Endothelial cell (in vitro differentiated cells): Measurements from ENCODE around the gene ACSL3. TPM values are rescaled to one million over a fixed set of nuclear protein-coding genes. Genes with fewer than 3 reads are reported as not detected.

Source experiments
- DNase-seq: peaks from one replicate; pipeline ENCODE4 v3.0.0; 2021; ENCODE audit warnings: low spot score
- H3K27ac Mint-ChIP-seq: one replicate; pipeline ENCODE4 v1.8.0; 2021; ENCODE audit warnings: mixed read lengths, inconsistent platforms; ENCODE audit not compliant: unreplicated experiment
- H3K27me3 Mint-ChIP-seq: one replicate; pipeline ENCODE4 v1.8.0; 2021; ENCODE audit warnings: mild to moderate bottlenecking, moderate library complexity, mixed read lengths, inconsistent platforms; ENCODE audit not compliant: unreplicated experiment
- H3K36me3 Mint-ChIP-seq: one replicate; pipeline ENCODE4 v1.8.0; 2021; ENCODE audit warnings: mild to moderate bottlenecking, low read depth, mixed read lengths, inconsistent platforms; ENCODE audit not compliant: unreplicated experiment
- H3K4me1 Mint-ChIP-seq: one replicate; pipeline ENCODE4 v1.8.0; 2021; ENCODE audit warnings: mild to moderate bottlenecking, mixed read lengths, inconsistent platforms; ENCODE audit not compliant: unreplicated experiment
- H3K4me3 Mint-ChIP-seq: one replicate; pipeline ENCODE4 v1.8.0; 2021; ENCODE audit warnings: mild to moderate bottlenecking, mixed read lengths, inconsistent platforms; ENCODE audit not compliant: unreplicated experiment
- H3K9me3 Mint-ChIP-seq: one replicate; pipeline ENCODE4 v1.8.0; 2021; ENCODE audit warnings: mixed read lengths, inconsistent platforms; ENCODE audit not compliant: unreplicated experiment
- CTCF ChIP-seq: fragments of 200-600 bp; sonication (generic); IDR thresholded peaks from one replicate; pipeline ENCODE4 v1.5.0; 2021; ENCODE audit warnings: antibody characterized with exemption; ENCODE audit not compliant: unreplicated experiment
- total RNA-seq: library from RNA; stranded (reverse); fragmentation: NEBNext Ultra II Directional; extraction: Animal tissue kit (Norgen Biotek cat#: 25700); gene quantifications from one replicate; pipeline ENCODE4 v1.2.1, GENCODE V29; 2021; ENCODE audit not compliant: unreplicated experiment

Gene ACSL3
- total RNA-seq, 1 donor from 2014 or later, result 163 TPM

DNA sequence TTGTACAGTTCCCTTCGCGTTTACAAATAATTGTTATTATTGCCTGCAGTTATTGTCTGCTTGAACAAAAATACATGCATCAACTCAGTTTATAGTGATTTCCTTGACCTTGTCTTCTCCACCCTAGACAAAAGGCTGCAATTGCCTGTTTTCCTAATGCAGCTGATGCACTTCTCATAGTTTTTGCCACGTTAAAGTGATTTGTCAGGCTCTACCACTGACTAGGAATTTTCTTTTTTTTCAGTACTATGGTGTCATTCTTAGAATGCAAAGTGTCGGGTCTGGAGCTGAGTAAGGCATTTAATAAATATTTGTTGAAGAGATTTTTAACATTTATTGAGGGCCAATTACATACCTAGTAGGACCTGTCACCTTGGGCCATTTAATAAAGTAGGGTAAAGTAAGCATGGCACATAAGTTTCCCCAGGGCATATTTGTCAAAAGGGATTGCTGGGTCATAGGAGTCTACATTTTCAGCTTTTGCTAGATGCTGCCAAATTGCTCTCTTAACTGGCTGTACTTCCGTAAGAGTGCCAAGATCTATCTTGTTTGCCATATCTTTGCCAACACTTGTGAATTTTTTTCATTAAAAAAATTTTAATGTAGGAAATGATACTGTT, 24.1 kb downstream of the ACSL3 start:
- H3K27ac Mint-ChIP-seq, result no peak overlapping the region
- no peak for DNase-seq

GRCh38 chr2:222887124-222887523, 26.3 kb downstream of the ACSL3 start:
- no peak for TF ChIP-seq CTCF
- no peaks in the 10 kb centered on the region for H3K9me3 Mint-ChIP-seq
- H3K27ac Mint-ChIP-seq, result no peak overlapping the region
- H3K27me3 Mint-ChIP-seq, result peaks cover 5% of the 10 kb centered on the region
- DNase-seq, result no peak
- no peaks in the 10 kb centered on the region for H3K36me3 Mint-ChIP-seq
- peaks cover 58% of the 10 kb centered on the region for H3K4me1 Mint-ChIP-seq
- no peak overlapping the region for H3K4me3 Mint-ChIP-seq

More for the DNA sequence above, 24.1 kb downstream of the ACSL3 start:
- Mint-ChIP-seq H3K9me3 (no peaks in the 10 kb centered on the region), H3K4me1 (peaks cover 43% of the 10 kb centered on the region), H3K27me3 (peaks cover 5% of the 10 kb centered on the region), H3K4me3 (no peak overlapping the region), H3K36me3 (no peaks in the 10 kb centered on the region)
- TF ChIP-seq CTCF, result no peak

DNA sequence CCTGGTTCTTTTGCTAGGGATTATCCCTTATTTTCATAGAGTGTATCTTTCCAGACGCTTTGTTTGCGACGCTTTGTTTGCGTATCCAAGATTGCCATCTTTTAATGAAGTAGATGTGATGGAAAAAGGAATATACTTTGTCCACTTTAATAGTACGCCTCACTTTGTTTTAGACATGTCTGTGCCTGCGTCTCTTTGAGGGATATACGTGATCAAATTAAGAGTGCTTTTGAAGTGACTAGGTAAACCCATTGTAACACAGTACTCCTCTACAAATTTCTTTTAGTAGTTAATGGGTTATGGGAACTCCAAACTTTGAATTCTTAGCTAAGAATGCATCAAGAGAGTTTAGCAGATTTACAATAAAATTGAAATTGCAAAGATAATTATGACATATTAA, 27.9 kb downstream of the ACSL3 start:
- no peak for TF ChIP-seq CTCF
- Mint-ChIP-seq H3K9me3 (no peaks in the 10 kb centered on the region), H3K4me1 (peaks cover 73% of the 10 kb centered on the region), H3K4me3 (no peak overlapping the region), H3K27ac (peak overlapping the region; percentile 11), H3K36me3 (no peaks in the 10 kb centered on the region), H3K27me3 (peaks cover 5% of the 10 kb centered on the region)
- DNase-seq, result no peak

DNA sequence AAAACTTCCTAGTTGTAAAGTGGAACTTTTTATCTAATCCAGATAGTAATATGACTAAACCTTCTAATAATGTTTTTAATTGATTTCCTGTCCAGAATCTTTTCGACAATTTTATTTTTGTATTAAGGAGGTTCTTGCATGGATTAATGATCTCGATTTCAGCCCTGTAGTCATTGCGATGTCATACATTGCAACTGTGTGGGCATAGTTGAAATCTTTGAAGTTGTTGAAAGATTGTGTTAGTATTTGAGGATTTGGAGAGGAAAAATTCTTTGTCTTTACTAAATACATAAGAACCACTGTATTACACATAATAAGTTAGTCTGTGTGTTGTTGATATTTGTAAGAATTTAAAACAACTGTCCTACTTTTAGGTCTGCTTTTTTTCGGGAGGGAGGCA, 31.1 kb downstream of the ACSL3 start:
- H3K27ac Mint-ChIP-seq, result no peak overlapping the region
- no peak for TF ChIP-seq CTCF
- H3K27me3 Mint-ChIP-seq, result peaks cover 4% of the 10 kb centered on the region
- H3K4me1 Mint-ChIP-seq, result peaks cover 68% of the 10 kb centered on the region
- H3K4me3 Mint-ChIP-seq, result no peak overlapping the region
- H3K9me3 Mint-ChIP-seq, result no peaks in the 10 kb centered on the region
- DNase-seq, result no peak
- no peaks in the 10 kb centered on the region for H3K36me3 Mint-ChIP-seq

GRCh38 chr2:222892321-222892720, 31.5 kb downstream of the ACSL3 start:
- Mint-ChIP-seq H3K9me3 (no peaks in the 10 kb centered on the region), H3K4me3 (no peak overlapping the region), H3K4me1 (peaks cover 64% of the 10 kb centered on the region), H3K27ac (peak overlapping the region; percentile 42), H3K36me3 (no peaks in the 10 kb centered on the region), H3K27me3 (peaks cover 4% of the 10 kb centered on the region)
- no peak for DNase-seq
- TF ChIP-seq CTCF, result no peak
